ENCODE measurements around the gene ANXA4. TPM values are rescaled to one million over a fixed set of nuclear protein-coding genes. Genes with fewer than 3 reads are reported as not detected.

The ANXA4 gene
- total RNA-seq, 1 experiment from 2014 or later: 183 TPM

GRCh38 chr2:69837533-69837932 is 95.6 kb downstream of the ANXA4 start:
- Histone ChIP-seq H3K4me3 (ENCODE audit: low read depth in 2 of 2, low read length in 2 of 2) (no peak overlapping the region), H3K27ac (ENCODE audit: low read length) (no peak overlapping the region), H3K36me3 (ENCODE audit: control insufficient read depth, insufficient read depth, low read length) (no peaks in the 10 kb centered on the region), H3K27me3 (ENCODE audit: control insufficient read depth, insufficient read depth, low read length) (no peaks in the 10 kb centered on the region), H3K4me1 (ENCODE audit: control insufficient read depth, insufficient read depth, low read length) (no peaks in the 10 kb centered on the region), H3K9me3 (ENCODE audit: control insufficient read depth, insufficient read depth, low read depth, low read length) (no peaks in the 10 kb centered on the region)
- ChIA-PET POLR2A (no interaction called here), CTCF (interaction anchor here (0.7 kb wide), 1 partner anchor 398 kb away, joined by 3 read pairs; no protein-coding TSS in a partner anchor)
- TF ChIP-seq TCF7L2 (IDR thresholded peaks at IDR 0.05; ENCODE audit: low read depth, low read length) (no peak), REST (IDR thresholded peaks at IDR 0.05; ENCODE audit: insufficient read depth in 1 of 2, low read depth in 2 of 2, low read length in 1 of 2) (no peak), POLR2AphosphoS5 (IDR thresholded peaks at IDR 0.05; ENCODE audit: low read depth, low read length) (no peak), CTCF (IDR thresholded peaks at IDR 0.05) (no peak), SIN3A (IDR thresholded peaks at IDR 0.05; ENCODE audit: borderline replicate concordance, insufficient read depth, low read depth, low read length) (no peak)
- ATAC-seq (no peak), DNase-seq (ENCODE audit: low read depth, low spot score) (no peak)
- intact Hi-C loops (cut with micrococcal nuclease; ENCODE audit: unreplicated experiment) (no loop called here), in situ Hi-C loops (cut with HindIII; ENCODE audit: low pct_unique_long_range_greater_than_20kb, low sequenced_read_pairs) (no loop called here)
- no TSS peak for BruUV-seq (replicated peaks)

GRCh38 chr2:69843993-69844392 is 102.1 kb downstream of the ANXA4 start:
- Histone ChIP-seq H3K4me3 (ENCODE audit: low read depth in 2 of 2, low read length in 2 of 2) (no peak overlapping the region), H3K4me1 (ENCODE audit: control insufficient read depth, insufficient read depth, low read length) (no peaks in the 10 kb centered on the region), H3K27me3 (ENCODE audit: control insufficient read depth, insufficient read depth, low read length) (no peaks in the 10 kb centered on the region), H3K36me3 (ENCODE audit: control insufficient read depth, insufficient read depth, low read length) (no peaks in the 10 kb centered on the region; the same call in 1 of the 2 replicates), H3K27ac (ENCODE audit: low read length) (no peak overlapping the region), H3K9me3 (ENCODE audit: control insufficient read depth, insufficient read depth, low read depth, low read length) (no peaks in the 10 kb centered on the region)
- intact Hi-C loops (cut with micrococcal nuclease; ENCODE audit: unreplicated experiment) (no loop called here), in situ Hi-C loops (cut with HindIII; ENCODE audit: low pct_unique_long_range_greater_than_20kb, low sequenced_read_pairs) (no loop called here)
- BruUV-seq (replicated peaks): no TSS peak
- no peak for DNase-seq (ENCODE audit: low read depth, low spot score)
- no peak for ATAC-seq
- TF ChIP-seq SIN3A (IDR thresholded peaks at IDR 0.05; ENCODE audit: borderline replicate concordance, insufficient read depth, low read depth, low read length): no peak
- no peak for TF ChIP-seq TCF7L2 (IDR thresholded peaks at IDR 0.05; ENCODE audit: low read depth, low read length)
- no peak for TF ChIP-seq CTCF (IDR thresholded peaks at IDR 0.05)
- TF ChIP-seq REST (IDR thresholded peaks at IDR 0.05; ENCODE audit: insufficient read depth in 1 of 2, low read depth in 2 of 2, low read length in 1 of 2): no peak
- TF ChIP-seq POLR2AphosphoS5 (IDR thresholded peaks at IDR 0.05; ENCODE audit: low read depth, low read length): no peak
- CTCF ChIA-PET: no interaction called here
- POLR2A ChIA-PET: no interaction called here

Measured in Panc1 (cell line).